ENCODE data around the gene MEIS2. TPM values are rescaled to one million over a fixed set of nuclear protein-coding genes. Genes with fewer than 3 reads are reported as not detected.

Gene MEIS2
- total and polyA plus RNA-seq, 7 donors = 1.4 to 154 (median 76.0) TPM

DNA sequence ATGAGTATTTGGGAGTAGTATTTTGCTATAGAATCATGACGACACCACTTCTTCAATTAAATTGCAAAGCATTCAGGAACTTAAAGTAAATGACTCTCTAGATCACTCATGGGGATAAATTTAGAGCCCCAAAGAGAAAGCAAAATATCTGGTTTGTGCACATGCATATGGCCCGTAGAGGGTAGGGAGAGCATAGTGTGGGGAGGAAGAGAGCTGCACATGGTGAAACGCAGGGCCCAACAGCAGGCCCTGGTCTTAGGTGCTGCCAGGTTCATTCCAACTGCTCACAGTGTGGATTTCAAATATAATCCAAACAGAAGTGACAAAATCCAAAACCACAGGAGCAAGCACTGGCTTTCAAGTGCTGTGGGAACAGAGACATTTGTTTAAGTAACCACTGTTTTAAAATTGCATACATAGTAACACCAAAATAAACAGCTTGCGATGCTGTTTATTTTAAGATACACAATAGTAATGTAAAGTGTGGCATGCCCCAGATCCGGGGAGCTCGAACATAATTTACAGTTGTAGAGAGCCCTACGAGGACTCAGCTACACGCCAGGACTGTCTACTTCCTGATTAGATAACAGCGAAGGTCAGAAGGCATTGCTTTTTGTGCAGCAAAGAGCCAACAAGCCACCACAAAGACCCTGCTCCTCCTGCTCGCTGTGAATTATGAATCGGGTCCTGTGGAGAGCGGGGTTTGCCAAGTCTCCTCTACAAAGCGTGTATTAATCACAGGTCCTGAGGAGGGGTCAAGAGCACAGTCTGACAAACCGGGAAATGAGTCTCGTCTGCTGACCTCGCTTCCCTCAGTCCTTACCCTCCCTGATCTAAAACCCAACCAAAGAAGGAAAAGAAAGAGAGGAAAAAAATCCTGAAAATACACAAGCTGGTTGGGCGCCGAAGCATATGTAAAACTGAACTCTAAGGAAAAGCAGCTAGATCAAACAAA, 80.6 kb downstream of the MEIS2 start:
- intact Hi-C loops (cut with DNase I) = loop anchor here (5.0 to 10.0 kb wide), 2 partner anchors 78 to 415 kb away; no protein-coding TSS in a partner anchor
- Histone ChIP-seq H3K36me3 (peaks cover 0 to 2% (median 0%) of the 10 kb centered on the region in 4 donors), H3K27me3 (no peaks in the 10 kb centered on the region), H3K27ac (peak overlapping the region; percentile 72 to 83 (median 79)), H3K4me3 (peak overlapping the region in 1 of 4 donors; percentile 8), H3K4me1 (peaks cover 0 to 76% (median 63%) of the 10 kb centered on the region in 4 donors), H3K9me3 (no peaks in the 10 kb centered on the region)
- TF ChIP-seq EP300 (IDR thresholded peaks at IDR 0.05) = peak in 1 of 4 donors; percentile 17
- TF ChIP-seq, protein P1, sequence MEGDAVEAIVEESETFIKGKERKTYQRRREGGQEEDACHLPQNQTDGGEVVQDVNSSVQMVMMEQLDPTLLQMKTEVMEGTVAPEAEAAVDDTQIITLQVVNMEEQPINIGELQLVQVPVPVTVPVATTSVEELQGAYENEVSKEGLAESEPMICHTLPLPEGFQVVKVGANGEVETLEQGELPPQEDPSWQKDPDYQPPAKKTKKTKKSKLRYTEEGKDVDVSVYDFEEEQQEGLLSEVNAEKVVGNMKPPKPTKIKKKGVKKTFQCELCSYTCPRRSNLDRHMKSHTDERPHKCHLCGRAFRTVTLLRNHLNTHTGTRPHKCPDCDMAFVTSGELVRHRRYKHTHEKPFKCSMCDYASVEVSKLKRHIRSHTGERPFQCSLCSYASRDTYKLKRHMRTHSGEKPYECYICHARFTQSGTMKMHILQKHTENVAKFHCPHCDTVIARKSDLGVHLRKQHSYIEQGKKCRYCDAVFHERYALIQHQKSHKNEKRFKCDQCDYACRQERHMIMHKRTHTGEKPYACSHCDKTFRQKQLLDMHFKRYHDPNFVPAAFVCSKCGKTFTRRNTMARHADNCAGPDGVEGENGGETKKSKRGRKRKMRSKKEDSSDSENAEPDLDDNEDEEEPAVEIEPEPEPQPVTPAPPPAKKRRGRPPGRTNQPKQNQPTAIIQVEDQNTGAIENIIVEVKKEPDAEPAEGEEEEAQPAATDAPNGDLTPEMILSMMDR (IDR thresholded peaks at IDR 0.05) = no peak
- TF ChIP-seq POLR2A (IDR thresholded peaks at IDR 0.05) = no peak
- TF ChIP-seq POLR2AphosphoS5 (IDR thresholded peaks at IDR 0.05) = peak in 2 of 4 donors; percentile 7 to 37
- 44 to 47% methylated on average over 18 of the region's 18 CpGs for WGBS, 2 donors
- no peak for DNase-seq

DNA sequence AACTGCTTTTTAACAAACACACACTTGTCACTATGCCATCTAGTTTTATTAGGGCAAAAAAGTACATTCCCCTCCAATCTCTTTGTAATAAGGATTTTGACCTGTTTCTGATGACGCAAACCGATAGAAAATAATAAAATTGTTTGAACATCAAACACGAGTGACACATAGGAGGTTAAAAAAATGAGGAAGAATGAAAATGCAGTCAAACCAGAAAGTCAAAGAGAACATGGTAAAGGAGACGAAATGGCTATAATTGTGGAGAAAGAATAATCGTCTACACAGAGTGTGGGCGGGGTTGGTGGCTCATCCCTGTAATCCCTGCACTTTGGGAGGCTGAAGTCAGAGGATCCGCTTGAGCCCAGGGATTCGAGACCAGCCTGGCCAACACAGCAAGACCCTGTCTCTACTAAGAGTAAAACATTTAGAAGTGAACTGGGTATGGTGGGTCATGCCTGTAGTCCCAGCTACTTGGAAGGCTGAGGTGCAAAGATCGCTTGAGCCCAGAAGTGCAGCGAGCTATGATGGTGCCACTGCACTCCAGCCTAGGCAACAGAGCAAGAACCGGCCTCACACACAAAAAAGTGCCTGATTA, 83.2 kb downstream of the MEIS2 start:
- peaks cover 0 to 87% (median 68%) of the 10 kb centered on the region in 4 donors for H3K4me1 ChIP-seq
- intact Hi-C loops (cut with DNase I) = loop anchor here (5.0 to 10.0 kb wide), 2 partner anchors 80 to 412 kb away; no protein-coding TSS in a partner anchor

DNA sequence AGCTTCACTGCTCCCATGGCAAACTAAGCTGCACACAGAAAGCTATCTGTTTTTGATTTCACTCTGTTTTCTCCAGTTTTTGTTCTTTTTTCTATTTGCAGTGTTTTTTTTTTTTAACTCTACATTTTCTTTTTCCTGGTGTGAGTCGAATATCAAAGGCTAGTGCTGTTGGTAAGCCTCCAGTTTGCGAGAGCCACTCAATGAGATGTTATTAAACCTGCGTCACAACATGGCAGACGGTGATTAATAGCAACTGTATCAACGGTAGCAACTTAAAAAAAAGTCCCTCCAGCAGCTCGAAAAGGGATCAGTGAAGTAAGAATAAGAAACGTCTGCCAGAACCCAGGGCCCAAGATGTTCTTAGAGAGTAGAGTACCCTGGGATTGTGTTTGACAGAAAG, 84.1 kb downstream of the MEIS2 start:
- H3K4me3 ChIP-seq = peak overlapping the region in 2 of 4 donors; percentile 17 to 21
- 48 to 59% methylated on average over 7 of the region's 7 CpGs for WGBS, 2 donors
- H3K27me3 ChIP-seq = no peaks in the 10 kb centered on the region
- intact Hi-C loops (cut with DNase I) = loop anchor here (5.0 to 10.0 kb wide), 2 partner anchors 81 to 411 kb away; no protein-coding TSS in a partner anchor
- peak; percentile 45 to 76 (median 59) for TF ChIP-seq POLR2AphosphoS5 (IDR thresholded peaks at IDR 0.05)
- TF ChIP-seq, protein P1 (IDR thresholded peaks at IDR 0.05) = no peak
- peak in 2 of 4 donors; percentile 37 to 46 for TF ChIP-seq EP300 (IDR thresholded peaks at IDR 0.05)
- TF ChIP-seq POLR2A (IDR thresholded peaks at IDR 0.05) = no peak
- DNase-seq = peak; percentile 87
- H3K27ac ChIP-seq = peak overlapping the region; percentile 72 to 83 (median 81)
- peaks cover 0 to 81% (median 63%) of the 10 kb centered on the region in 4 donors for H3K4me1 ChIP-seq
- H3K9me3 ChIP-seq = no peaks in the 10 kb centered on the region
- no peaks in the 10 kb centered on the region for H3K36me3 ChIP-seq

More for the DNA sequence above, 83.2 kb downstream of the MEIS2 start:
- no peaks in the 10 kb centered on the region for H3K27me3 ChIP-seq
- H3K36me3 ChIP-seq = no peaks in the 10 kb centered on the region
- H3K9me3 ChIP-seq = no peaks in the 10 kb centered on the region
- no peak for DNase-seq
- 63 to 81% methylated on average over 11 of the region's 11 CpGs for WGBS, 2 donors
- peak overlapping the region in 1 of 4 donors; percentile 17 for H3K4me3 ChIP-seq
- H3K27ac ChIP-seq = peak overlapping the region; percentile 72 to 83 (median 81)
- TF ChIP-seq, protein P1 (IDR thresholded peaks at IDR 0.05) = no peak
- TF ChIP-seq POLR2AphosphoS5 (IDR thresholded peaks at IDR 0.05) (no peak), EP300 (IDR thresholded peaks at IDR 0.05) (no peak), POLR2A (IDR thresholded peaks at IDR 0.05) (no peak)

DNA sequence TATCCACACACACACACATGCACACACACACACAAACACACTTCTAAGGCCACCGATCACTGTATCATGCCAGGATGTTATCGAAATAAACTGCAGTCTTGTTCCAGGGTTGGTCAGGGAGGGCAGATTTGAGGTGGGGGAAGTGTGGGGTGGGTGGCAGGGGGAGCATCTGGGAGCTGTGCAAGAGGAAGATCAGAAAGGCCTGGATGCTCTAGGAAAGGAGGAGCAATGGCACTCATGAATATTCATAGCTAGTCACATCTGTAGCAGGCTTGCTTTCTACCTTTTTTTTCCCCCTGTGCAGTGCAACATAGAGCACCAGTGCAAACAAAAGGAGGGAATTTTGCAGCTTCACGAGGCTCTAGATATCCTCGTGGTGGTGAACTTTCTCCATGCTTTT, 84.9 kb downstream of the MEIS2 start:
- no peak for DNase-seq
- peak overlapping the region in 1 of 4 donors; percentile 17 for H3K4me3 ChIP-seq
- intact Hi-C loops (cut with DNase I) = loop anchor here (2.0 to 10.0 kb wide), 3 partner anchors 82 to 411 kb away; no protein-coding TSS in a partner anchor
- TF ChIP-seq POLR2A (IDR thresholded peaks at IDR 0.05) (no peak), EP300 (IDR thresholded peaks at IDR 0.05) (no peak), POLR2AphosphoS5 (IDR thresholded peaks at IDR 0.05) (no peak)
- TF ChIP-seq, protein P1 (IDR thresholded peaks at IDR 0.05) = no peak
- no peaks in the 10 kb centered on the region for H3K27me3 ChIP-seq
- H3K36me3 ChIP-seq = no peaks in the 10 kb centered on the region
- H3K9me3 ChIP-seq = no peaks in the 10 kb centered on the region
- H3K4me1 ChIP-seq = peaks cover 0 to 73% (median 55%) of the 10 kb centered on the region in 4 donors
- 53 to 63% methylated on average over 4 of the region's 4 CpGs for WGBS, 2 donors
- peak overlapping the region; percentile 72 to 83 (median 81) for H3K27ac ChIP-seq
